Endothelial cell of umbilical vein (primary cell): ENCODE measurements around the gene MS4A10. TPM values are rescaled to one million over a fixed set of nuclear protein-coding genes. Genes with fewer than 3 reads are reported as not detected.

Source experiments
- Bru-seq: library from RNA; stranded (reverse); fragments of 400-500 nt; gene quantifications from one replicate; lab custom pipeline; 2021; lab: Mats Ljungman, UMichigan
- BruChase-seq, 2 experiments: library from RNA; stranded (reverse); fragments of 400-500 nt; gene quantifications; one replicate each; lab custom pipeline; 2021; lab: Mats Ljungman, UMichigan
- BruUV-seq: library from RNA; stranded (reverse); fragments of 400-500 nt; replicated peaks from 2 replicates; lab custom pipeline; 2021; lab: Mats Ljungman, UMichigan
- CTCF ChIA-PET: fragments of 300-600, 350-600 bp; sonication (Branson Sonifier 250); formaldehyde crosslinking; loops from one replicate; lab custom pipeline; 2021; ENCODE audit warnings: antibody characterized with exemption, inconsistent platforms; lab: Charles Lee
- POLR2A ChIA-PET: fragments of 300-600, 350-600 bp; sonication (Branson Sonifier 250); formaldehyde crosslinking; loops from one replicate; lab custom pipeline; 2021; ENCODE audit warnings: antibody characterized with exemption, inconsistent platforms; lab: Charles Lee
- DNase-seq: peaks from one replicate; pipeline ENCODE4 v3.0.0-alpha.2; 2011; ENCODE audit warnings: low read depth, low spot score
- FAIRE-seq: peaks from 2 replicates; lab custom pipeline; 2011; peaks lifted over from hg19 to GRCh38; lab: Jason Lieb, UNC
- H2AFZ ChIP-seq: 2 replicates; pipeline ENCODE4 v1.6.0; 2012; ENCODE audit warnings: low read depth, low read length, control low read depth, inconsistent platforms
- H3K27ac ChIP-seq: 2 replicates; pipeline ENCODE4 v1.5.1; 2011; ENCODE audit warnings: low read depth, mild to moderate bottlenecking, control low read depth, low read length, moderate library complexity; ENCODE audit not compliant: insufficient read depth
- H3K27me3 ChIP-seq, 2 experiments: 2 replicates each; pipeline versions ENCODE4 v1.6.0 to v1.6.1; 2011; ENCODE audit warnings: low read length in 2 of 2, mixed read lengths in 1 of 2; ENCODE audit not compliant: control insufficient read depth in 2 of 2, insufficient read depth in 2 of 2
- H3K36me3 ChIP-seq, 2 experiments: 2 replicates in 1 of 2; 3 replicates in 1 of 2; pipeline ENCODE4 v1.5.1; 2011; ENCODE audit warnings: low read length in 2 of 2, mild to moderate bottlenecking in 1 of 2, moderate library complexity in 1 of 2; ENCODE audit not compliant: control insufficient read depth in 2 of 2, insufficient read depth in 2 of 2; ENCODE audit errors: extremely low read depth in 1 of 2
- H3K4me1 ChIP-seq: 3 replicates; pipeline ENCODE4 v1.5.1; 2011; ENCODE audit warnings: mild to moderate bottlenecking, low read length; ENCODE audit not compliant: control insufficient read depth, insufficient read depth; ENCODE audit errors: extremely low read depth
- H3K4me2 ChIP-seq: 2 replicates; pipeline ENCODE4 v1.6.1; 2011; ENCODE audit warnings: low read length, control low read depth, mixed read lengths; ENCODE audit not compliant: insufficient read depth
- H3K4me3 ChIP-seq, 3 experiments: fragments of 200-600 bp in 1 of 3; sonication (generic), shearing (Covaris generic) in 1 of 3; replicated peaks in 1 of 3; 2 replicates each; pipeline ENCODE4 v1.5.1; 2011 to 2016; ENCODE audit warnings: control low read depth in 3 of 3, low read length in 3 of 3, mild to moderate bottlenecking in 2 of 3, inconsistent platforms in 1 of 3, low read depth in 1 of 3, moderate library complexity in 1 of 3; ENCODE audit not compliant: insufficient read depth in 1 of 3
- H3K79me2 ChIP-seq: 2 replicates; pipeline ENCODE4 v1.6.0; 2012; ENCODE audit warnings: low read length, inconsistent platforms; ENCODE audit not compliant: control insufficient read depth, insufficient read depth
- H3K9ac ChIP-seq: replicated peaks from 2 replicates; pipeline ENCODE3; 2011; ENCODE audit warnings: low read length, control low read depth; ENCODE audit not compliant: insufficient read depth; ENCODE audit errors: extremely low read depth
- H3K9me1 ChIP-seq: replicated peaks from 3 replicates; pipeline ENCODE4 v1.6.0; 2011; ENCODE audit warnings: mild to moderate bottlenecking, low read length; ENCODE audit not compliant: control insufficient read depth, insufficient read depth; ENCODE audit errors: extremely low read depth
- H3K9me3 ChIP-seq: replicated peaks from 2 replicates; pipeline ENCODE4 v1.5.1; 2012; ENCODE audit warnings: low read length, inconsistent platforms; ENCODE audit not compliant: control insufficient read depth, insufficient read depth
- H4K20me1 ChIP-seq: replicated peaks from 2 replicates; pipeline ENCODE3; 2011; ENCODE audit warnings: mild to moderate bottlenecking, low read length; ENCODE audit not compliant: control insufficient read depth, insufficient read depth; ENCODE audit errors: extremely low read depth
- CTCF ChIP-seq, 2 donors: IDR thresholded peaks; 1 replicate in 1 of 2; 2 replicates in 1 of 2; pipeline ENCODE4 v1.5.1; 2011; ENCODE audit warnings: low read length in 2 of 2, mild to moderate bottlenecking in 2 of 2, moderate library complexity in 2 of 2, control low read depth in 1 of 2, inconsistent platforms in 1 of 2, low read depth in 1 of 2; ENCODE audit not compliant: insufficient read depth in 1 of 2; ENCODE audit errors: extremely low read depth in 1 of 2
- EZH2 ChIP-seq: IDR thresholded peaks from 2 replicates; pipeline ENCODE4 v1.6.1; 2012; ENCODE audit warnings: borderline replicate concordance, low read depth, mild to moderate bottlenecking, moderate library complexity, low read length, inconsistent platforms; ENCODE audit not compliant: severe bottlenecking
- FOS ChIP-seq: IDR thresholded peaks from 2 replicates; pipeline ENCODE4 v1.6.1; 2011; ENCODE audit warnings: mild to moderate bottlenecking, low read length, moderate library complexity, borderline replicate concordance; ENCODE audit not compliant: insufficient read depth
- GATA2 ChIP-seq: IDR thresholded peaks from 2 replicates; pipeline ENCODE4 v1.7.0; 2011; ENCODE audit warnings: low read depth, mild to moderate bottlenecking, moderate library complexity, mixed read lengths, low read length; ENCODE audit not compliant: insufficient read length, insufficient read depth
- JUN ChIP-seq: IDR thresholded peaks from 2 replicates; pipeline ENCODE4 v1.6.1; 2011; ENCODE audit warnings: borderline replicate concordance, low read depth; ENCODE audit not compliant: insufficient read length, insufficient read depth
- MAX ChIP-seq: IDR thresholded peaks from 2 replicates; pipeline ENCODE4 v1.6.1; 2011; ENCODE audit not compliant: insufficient read depth, insufficient read length
- MYC ChIP-seq: IDR thresholded peaks from one replicate; pipeline ENCODE4 v1.6.1; 2011; ENCODE audit warnings: mild to moderate bottlenecking, low read depth, low read length
- POLR2A ChIP-seq: IDR thresholded peaks from 2 replicates; pipeline ENCODE4 v1.6.1; 2012; ENCODE audit warnings: low read depth, mild to moderate bottlenecking, control low read depth, low read length
- POLR2AphosphoS5 ChIP-seq: IDR thresholded peaks from 2 replicates; pipeline ENCODE4 v1.6.1; 2012; ENCODE audit warnings: low read depth, mild to moderate bottlenecking, control low read depth, low read length, moderate library complexity; ENCODE audit not compliant: insufficient read depth
- dilution Hi-C: fragments of 300-500 bp; cut with MboI; formaldehyde crosslinking; loops from one replicate; pipeline ENCODE4 v1.15.0; 2019; ENCODE audit warnings: low sequenced_read_pairs; ENCODE audit not compliant: extremely low pct_ligation_motif_present
- intact Hi-C: fragments of 100-400 bp; cut with micrococcal nuclease; formaldehyde crosslinking; loops from one replicate; pipeline ENCODE4 v1.10.0; 2022
- long read RNA-seq: library from polyadenylated mRNA; stranded (forward); transcript quantifications from one replicate; pipeline ENCODE4 v2.0.0, GENCODE V29; 2021
- polyA minus RNA-seq, 3 experiments: library from RNA; depleted of rRNA, polyadenylated mRNA; stranded (reverse); fragments of >200 nt; gene quantifications; 1 replicate in 1 of 3; 2 replicates in 2 of 3; pipeline ENCODE4 v1.2.3, GENCODE V29; 2011
- polyA plus RNA-seq, 4 experiments: library from polyadenylated mRNA; depleted of rRNA in 3 of 4; stranded (reverse) in 3 of 4; unstranded in 1 of 4; fragments of >200 nt; gene quantifications; 2 replicates each; pipeline versions ENCODE4 v1.2.1 to v1.2.3, GENCODE V29; 2011 to 2012; ENCODE audit warnings: missing spikeins in 1 of 4
- total RNA-seq: library from RNA; stranded (reverse); gene quantifications from 2 replicates; pipeline ENCODE4 v1.2.3, GENCODE V29; 2021

The MS4A10 gene
- total RNA-seq = not detected in 2 replicates
- polyA plus RNA-seq = not detected in 2 replicates
- polyA plus RNA-seq (2011; cell fraction: cytosol; rRNA removed) = not detected in 2 replicates
- not detected in 2 replicates for polyA plus RNA-seq (2011; cell fraction: nucleus; rRNA removed)
- not detected in 2 replicates for polyA plus RNA-seq (2012)
- polyA minus RNA-seq = not detected in 2 replicates
- polyA minus RNA-seq (2011; cell fraction: cytosol; rRNA and poly(A)+ RNA removed) = not detected
- polyA minus RNA-seq (2011; cell fraction: nucleus; rRNA and poly(A)+ RNA removed) = not detected in 2 replicates
- Bru-seq, nascent RNA = not detected
- BruChase-seq, experiment 1, labeled RNA remaining after a 6-hour chase = not detected
- BruChase-seq, experiment 2, labeled RNA remaining after a 2-hour chase = not detected
- long read RNA-seq = 0 reads

GRCh38 chr11:60785136-60785535 lies at the start of gene MS4A10:
Gene MS4A10, plus strand, starts transcription at chr11:60785333. Its CDS starts 5,003 bp downstream, at chr11:60790336.
- TF ChIP-seq GATA2 (no peak), POLR2AphosphoS5 (no peak), MAX (no peak), POLR2A (no peak), JUN (no peak), MYC (no peak), CTCF (IDR thresholded peaks at IDR 0.05; ENCODE audit: extremely low read depth in 1 of 2, insufficient read depth in 1 of 2, low read depth in 1 of 2, low read length in 2 of 2) (no peak), EZH2 (no peak), FOS (no peak)
- no peak within 1 kb of the TSS for H2AFZ ChIP-seq
- BruUV-seq = no TSS peak
- no peak within 1 kb of the TSS for H3K9ac ChIP-seq
- no peak for FAIRE-seq
- H3K27me3 ChIP-seq = no peaks in the 10 kb centered on the region
- ChIA-PET CTCF (interaction anchor here (1.1 to 2.6 kb wide), 5 partner anchors 9 to 114 kb away, joined by 3 to 18 read pairs (median 9); no protein-coding TSS in a partner anchor), POLR2A (no interaction called here)
- no peaks in the 10 kb centered on the region for H4K20me1 ChIP-seq
- intact Hi-C loops (loop anchor here (5.0 kb wide), 1 partner anchor 47 kb away; no protein-coding TSS in a partner anchor), dilution Hi-C loops (no loop called here)
- H3K27ac ChIP-seq = no peak within 1 kb of the TSS
- H3K4me2 ChIP-seq = no peak within 1 kb of the TSS
- no peaks in the 10 kb centered on the region for H3K36me3 ChIP-seq
- peaks cover 28% of the 10 kb centered on the region for H3K4me1 ChIP-seq
- no peaks in the 10 kb centered on the region for H3K79me2 ChIP-seq
- H3K9me3 ChIP-seq = no peaks in the 10 kb centered on the region
- H3K4me3 ChIP-seq = no peak within 1 kb of the TSS
- no peak for DNase-seq
- no peaks in the 10 kb centered on the region for H3K9me1 ChIP-seq
